Measurements from ENCODE around the gene MOB2. TPM values are rescaled to one million over a fixed set of nuclear protein-coding genes. Genes with fewer than 3 reads are reported as not detected.

MOB2 gene
- total and polyA plus RNA-seq, 4 donors = 31.6 to 45.2 (median 36.4) TPM

GRCh38 chr11:1467270-1467669 lies 19.3 kb downstream of the MOB2 start:
- Histone ChIP-seq H3K4me1 (ENCODE audit: control insufficient read depth in 5 of 5, insufficient read depth in 5 of 5, low read length in 5 of 5) (no peaks in the 10 kb centered on the region), H3K4me3 (no peak overlapping the region), H3K27ac (ENCODE audit: low read depth in 1 of 2, low read length in 1 of 2) (no peak overlapping the region), H3K9me3 (ENCODE audit: control insufficient read depth in 4 of 4, insufficient read depth in 3 of 4, low read length in 3 of 4) (no peaks in the 10 kb centered on the region), H3K9ac (ENCODE audit: insufficient read depth in 1 of 2, low read length in 2 of 2) (no peak overlapping the region), H3K27me3 (ENCODE audit: control insufficient read depth in 3 of 3, insufficient read depth in 3 of 3, low read length in 2 of 3) (no peaks in the 10 kb centered on the region), H3K36me3 (ENCODE audit: control insufficient read depth in 4 of 4, insufficient read depth in 4 of 4, low read length in 4 of 4) (peaks cover 0 to 47% (median 9%) of the 10 kb centered on the region in 4 donors)
- TF ChIP-seq, protein P1, sequence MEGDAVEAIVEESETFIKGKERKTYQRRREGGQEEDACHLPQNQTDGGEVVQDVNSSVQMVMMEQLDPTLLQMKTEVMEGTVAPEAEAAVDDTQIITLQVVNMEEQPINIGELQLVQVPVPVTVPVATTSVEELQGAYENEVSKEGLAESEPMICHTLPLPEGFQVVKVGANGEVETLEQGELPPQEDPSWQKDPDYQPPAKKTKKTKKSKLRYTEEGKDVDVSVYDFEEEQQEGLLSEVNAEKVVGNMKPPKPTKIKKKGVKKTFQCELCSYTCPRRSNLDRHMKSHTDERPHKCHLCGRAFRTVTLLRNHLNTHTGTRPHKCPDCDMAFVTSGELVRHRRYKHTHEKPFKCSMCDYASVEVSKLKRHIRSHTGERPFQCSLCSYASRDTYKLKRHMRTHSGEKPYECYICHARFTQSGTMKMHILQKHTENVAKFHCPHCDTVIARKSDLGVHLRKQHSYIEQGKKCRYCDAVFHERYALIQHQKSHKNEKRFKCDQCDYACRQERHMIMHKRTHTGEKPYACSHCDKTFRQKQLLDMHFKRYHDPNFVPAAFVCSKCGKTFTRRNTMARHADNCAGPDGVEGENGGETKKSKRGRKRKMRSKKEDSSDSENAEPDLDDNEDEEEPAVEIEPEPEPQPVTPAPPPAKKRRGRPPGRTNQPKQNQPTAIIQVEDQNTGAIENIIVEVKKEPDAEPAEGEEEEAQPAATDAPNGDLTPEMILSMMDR (IDR thresholded peaks at IDR 0.05; ENCODE audit: control extremely low read depth, extremely low read depth) = no peak
- 89 to 91% methylated on average over 9 of the region's 9 CpGs for whole genome bisulfite sequencing, 2 donors
- ATAC-seq (ENCODE audit: insufficient read depth, low FRiP score) (no peak), DNase-seq (no peak)

DNA sequence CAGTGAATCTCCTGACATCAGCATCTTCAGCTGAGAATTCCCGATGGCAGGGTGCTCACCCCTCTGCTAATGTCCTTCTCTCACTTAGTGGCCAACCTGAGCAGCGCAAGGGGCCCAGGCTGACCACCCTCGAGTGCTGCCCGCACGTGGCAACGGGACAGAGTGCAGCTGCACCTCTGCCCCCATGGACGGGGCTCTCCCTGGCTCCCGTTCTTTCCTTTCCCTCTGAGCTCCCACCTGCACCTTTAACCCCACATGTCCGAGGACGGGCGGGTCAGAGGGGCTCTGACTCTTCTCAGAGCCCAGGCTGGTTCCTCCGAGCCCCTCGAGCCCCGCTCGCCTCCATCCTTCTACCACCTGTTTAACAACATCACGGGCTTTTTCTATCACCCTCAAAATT lies 19.8 kb downstream of the MOB2 start:
- no peak overlapping the region for H3K9ac ChIP-seq (ENCODE audit: insufficient read depth in 1 of 2, low read length in 2 of 2)
- DNase-seq (no peak), ATAC-seq (ENCODE audit: insufficient read depth, low FRiP score) (no peak)
- TF ChIP-seq, protein P1 (IDR thresholded peaks at IDR 0.05; ENCODE audit: control extremely low read depth, extremely low read depth) = no peak
- peaks cover 0 to 43% (median 9%) of the 10 kb centered on the region in 4 donors for H3K36me3 ChIP-seq (ENCODE audit: control insufficient read depth in 4 of 4, insufficient read depth in 4 of 4, low read length in 4 of 4)
- H3K9me3 ChIP-seq (ENCODE audit: control insufficient read depth in 4 of 4, insufficient read depth in 3 of 4, low read length in 3 of 4) = no peaks in the 10 kb centered on the region
- 90 to 95% methylated on average over 16 of the region's 16 CpGs for WGBS, 2 donors
- no peak overlapping the region for H3K4me3 ChIP-seq
- H3K27me3 ChIP-seq (ENCODE audit: control insufficient read depth in 3 of 3, insufficient read depth in 3 of 3, low read length in 2 of 3) = no peaks in the 10 kb centered on the region
- H3K4me1 ChIP-seq (ENCODE audit: control insufficient read depth in 5 of 5, insufficient read depth in 5 of 5, low read length in 5 of 5) = no peaks in the 10 kb centered on the region
- H3K27ac ChIP-seq (ENCODE audit: low read depth in 1 of 2, low read length in 1 of 2) = no peak overlapping the region

DNA sequence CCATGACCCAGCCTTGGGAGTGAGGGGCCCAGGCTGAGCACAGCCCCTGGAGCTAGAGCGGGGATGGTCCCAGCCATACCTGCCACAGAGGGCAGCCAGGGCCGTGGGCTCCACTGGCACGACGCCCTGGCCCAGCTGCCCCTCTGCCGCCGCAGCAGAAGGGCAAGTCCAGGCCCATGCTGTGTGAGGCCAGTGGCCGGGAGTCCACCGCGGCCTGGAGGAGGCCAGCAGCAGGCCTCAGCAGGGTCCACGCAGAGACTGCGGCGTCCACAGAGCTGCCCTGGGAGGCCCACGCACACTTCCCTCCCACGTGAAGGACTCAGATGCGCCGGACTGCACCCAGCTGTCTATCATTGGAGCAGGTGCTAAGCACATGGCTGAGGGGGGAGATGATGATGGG lies 23.5 kb downstream of the MOB2 start:
- no peak for DNase-seq
- H3K27ac ChIP-seq (ENCODE audit: low read depth in 1 of 2, low read length in 1 of 2) = no peak overlapping the region
- H3K4me3 ChIP-seq = no peak overlapping the region
- peaks cover 0 to 21% (median 9%) of the 10 kb centered on the region in 5 donors for H3K4me1 ChIP-seq (ENCODE audit: control insufficient read depth in 5 of 5, insufficient read depth in 5 of 5, low read length in 5 of 5)
- WGBS, 2 donors = 97 to 98% methylated on average over 16 of the region's 16 CpGs
- H3K9ac ChIP-seq (ENCODE audit: insufficient read depth in 1 of 2, low read length in 2 of 2) = no peak overlapping the region
- TF ChIP-seq, protein P1 (IDR thresholded peaks at IDR 0.05; ENCODE audit: control extremely low read depth, extremely low read depth) = no peak
- no peak for ATAC-seq (ENCODE audit: insufficient read depth, low FRiP score)
- no peaks in the 10 kb centered on the region for H3K9me3 ChIP-seq (ENCODE audit: control insufficient read depth in 4 of 4, insufficient read depth in 3 of 4, low read length in 3 of 4)
- peaks cover 0 to 8% (median 2%) of the 10 kb centered on the region in 4 donors for H3K36me3 ChIP-seq (ENCODE audit: control insufficient read depth in 4 of 4, insufficient read depth in 4 of 4, low read length in 4 of 4)
- H3K27me3 ChIP-seq (ENCODE audit: control insufficient read depth in 3 of 3, insufficient read depth in 3 of 3, low read length in 2 of 3) = no peaks in the 10 kb centered on the region

DNA sequence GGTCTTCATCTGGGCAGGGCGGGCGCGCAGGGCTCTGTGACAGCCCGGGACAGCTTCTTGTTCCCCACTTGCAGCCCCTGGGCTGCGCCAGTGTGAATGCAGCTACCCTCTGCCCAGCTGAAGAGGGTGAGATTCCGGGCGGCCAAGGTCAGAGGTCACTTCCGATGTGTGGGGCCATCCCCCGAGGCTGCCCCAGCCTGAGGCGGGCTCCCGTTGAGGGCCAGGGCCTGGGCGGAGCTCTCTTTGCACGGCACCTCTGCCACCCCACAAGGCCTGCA lies 23.9 kb downstream of the MOB2 start:
- ATAC-seq (ENCODE audit: insufficient read depth, low FRiP score) (no peak), DNase-seq (no peak)
- H3K4me1 ChIP-seq (ENCODE audit: control insufficient read depth in 5 of 5, insufficient read depth in 5 of 5, low read length in 5 of 5) = peaks cover 0 to 24% (median 9%) of the 10 kb centered on the region in 5 donors
- WGBS, 2 donors = 88 to 94% methylated on average over 13 of the region's 13 CpGs
- TF ChIP-seq, protein P1 (IDR thresholded peaks at IDR 0.05; ENCODE audit: control extremely low read depth, extremely low read depth) = no peak
- H3K36me3 ChIP-seq (ENCODE audit: control insufficient read depth in 4 of 4, insufficient read depth in 4 of 4, low read length in 4 of 4) = peaks cover 0 to 5% (median 2%) of the 10 kb centered on the region in 4 donors
- no peak overlapping the region for H3K9ac ChIP-seq (ENCODE audit: insufficient read depth in 1 of 2, low read length in 2 of 2)
- peaks cover 0 to 3% (median 0%) of the 10 kb centered on the region in 4 donors for H3K9me3 ChIP-seq (ENCODE audit: control insufficient read depth in 4 of 4, insufficient read depth in 3 of 4, low read length in 3 of 4)
- no peaks in the 10 kb centered on the region for H3K27me3 ChIP-seq (ENCODE audit: control insufficient read depth in 3 of 3, insufficient read depth in 3 of 3, low read length in 2 of 3)
- H3K4me3 ChIP-seq = no peak overlapping the region
- H3K27ac ChIP-seq (ENCODE audit: low read depth in 1 of 2, low read length in 1 of 2) = no peak overlapping the region
